K562 (cell line): ENCODE data around the gene PDZRN3. TPM values are rescaled to one million over a fixed set of nuclear protein-coding genes. Genes with fewer than 3 reads are reported as not detected.

Experiments used
- ATAC-seq: fragments of 200-7000 bp; cut with Tn5 transposase; 3 replicates; pipeline ENCODE4 v1.9.1; 2020; ENCODE audit warnings: moderate library complexity
- BruUV-seq: library from RNA; stranded (reverse); fragments of 400-500 nt; replicated peaks from 2 replicates; lab custom pipeline; 2021; lab: Mats Ljungman, UMichigan
- CTCF ChIA-PET: fragments of 300-600 bp; formaldehyde crosslinking; extraction: SDS; loops from one replicate; lab custom pipeline; 2021; ENCODE audit warnings: low intra/inter-chr PET ratio; lab: Yijun Ruan, JAX
- POLR2A ChIA-PET: fragments of 300-600, 350-650 bp; sonication (Branson Sonifier 250); formaldehyde crosslinking; extraction: SDS; loops from one replicate; lab custom pipeline; 2021; ENCODE audit warnings: antibody characterized with exemption, inconsistent platforms; lab: Yijun Ruan, JAX
- DNase-seq, 4 experiments: peaks; one replicate each; pipeline versions ENCODE4 v3.0.0 to v3.0.0-alpha.2; 2011 to 2018; ENCODE audit warnings: low spot score in 3 of 4, mixed read lengths in 3 of 4; ENCODE audit errors: extremely low read depth in 1 of 4
- FAIRE-seq: peaks from 2 replicates; lab custom pipeline; 2011; peaks lifted over from hg19 to GRCh38; lab: Jason Lieb, UNC
- H2AFZ ChIP-seq: 2 replicates; pipeline ENCODE4 v1.6.0; 2011; ENCODE audit warnings: low read depth, low read length, control low read depth, inconsistent platforms
- H3K27ac ChIP-seq: fragments of 200-600 bp; 3 replicates; pipeline ENCODE4 v1.8.0; 2011; ENCODE audit warnings: low read depth, mild to moderate bottlenecking, control low read depth, inconsistent platforms, low read length, moderate library complexity, mixed read lengths; ENCODE audit errors: extremely low read depth
- H3K27me3 ChIP-seq, 2 experiments: fragments of 300-600 bp in 1 of 2; 2 replicates in 1 of 2; 3 replicates in 1 of 2; pipeline versions ENCODE4 v1.6.0 to v1.8.0; 2011; ENCODE audit warnings: inconsistent platforms in 2 of 2, low read length in 2 of 2, mild to moderate bottlenecking in 1 of 2, mixed read lengths in 1 of 2, moderate library complexity in 1 of 2; ENCODE audit not compliant: control insufficient read depth in 2 of 2, insufficient read depth in 2 of 2
- H3K36me3 ChIP-seq: fragments of 300-600 bp; 3 replicates; pipeline ENCODE4 v1.8.0; 2011; ENCODE audit warnings: mild to moderate bottlenecking, low read length, inconsistent platforms; ENCODE audit not compliant: control insufficient read depth, insufficient read depth
- H3K4me1 ChIP-seq, 2 experiments: fragments of 200-600 bp in 1 of 2; replicated peaks in 1 of 2; 2 replicates in 1 of 2; 3 replicates in 1 of 2; pipeline versions ENCODE4 v1.5.1 to v1.8.0; 2011; ENCODE audit warnings: inconsistent platforms in 2 of 2, low read length in 2 of 2, mild to moderate bottlenecking in 1 of 2, mixed read lengths in 1 of 2, moderate library complexity in 1 of 2; ENCODE audit not compliant: control insufficient read depth in 2 of 2, insufficient read depth in 2 of 2
- H3K4me2 ChIP-seq: 2 replicates; pipeline ENCODE4 v1.6.1; 2011; ENCODE audit warnings: low read length, control low read depth, inconsistent platforms, mixed read lengths; ENCODE audit not compliant: insufficient read depth
- H3K4me3 ChIP-seq: fragments of 200-600 bp; sonication (generic), shearing (Covaris generic); 2 replicates; pipeline ENCODE4 v1.5.1; 2016; ENCODE audit warnings: control low read depth, inconsistent platforms
- H3K79me2 ChIP-seq: fragments of 200-600 bp; 3 replicates; pipeline ENCODE4 v1.8.0; 2011; ENCODE audit warnings: low read length, inconsistent platforms; ENCODE audit not compliant: control insufficient read depth, insufficient read depth
- H3K9ac ChIP-seq, 2 experiments: 2 replicates each; pipeline versions ENCODE4 v1.6.0 to v1.6.1; 2011; ENCODE audit warnings: low read depth in 2 of 2, low read length in 2 of 2, control low read depth in 1 of 2, inconsistent platforms in 1 of 2, mild to moderate bottlenecking in 1 of 2, mixed read lengths in 1 of 2; ENCODE audit not compliant: insufficient read depth in 1 of 2
- H3K9me1 ChIP-seq: one replicate; pipeline ENCODE4 v1.6.0; 2011; ENCODE audit warnings: inconsistent platforms, mild to moderate bottlenecking, low read length, moderate library complexity; ENCODE audit not compliant: control insufficient read depth, insufficient read depth
- H3K9me3 ChIP-seq: replicated peaks from 2 replicates; pipeline ENCODE4 v1.5.1; 2011; ENCODE audit warnings: low read depth, low read length, inconsistent platforms; ENCODE audit not compliant: control insufficient read depth, insufficient read depth
- H4K20me1 ChIP-seq: replicated peaks from 2 replicates; pipeline ENCODE4 v1.6.1; 2011; ENCODE audit warnings: low read length, inconsistent platforms, mixed read lengths; ENCODE audit not compliant: control insufficient read depth, insufficient read depth
- ARID2 ChIP-seq: fragments of 450-650 bp; IDR thresholded peaks from 2 replicates; pipeline ENCODE4 v1.6.1; 2017; ENCODE audit warnings: antibody characterized with exemption, mild to moderate bottlenecking
- CSDE1 ChIP-seq, 2 experiments: fragments of 450-650 bp; IDR thresholded peaks; 2 replicates each; pipeline ENCODE4 v1.6.1; 2016; ENCODE audit warnings: mild to moderate bottlenecking in 1 of 2
- HMG20A ChIP-seq: fragments of 450-650 bp; formaldehyde crosslinking; conservative IDR thresholded peaks from 2 replicates; pipeline ENCODE4 v1.4.0; 2020; ENCODE audit warnings: mild to moderate bottlenecking, mixed read lengths
- HMGXB4 ChIP-seq: sonication (generic); formaldehyde crosslinking; IDR thresholded peaks from 2 replicates; pipeline ENCODE4 v1.8.1; 2023; ENCODE audit warnings: mild to moderate bottlenecking, missing genetic modification reagents
- KDM1A ChIP-seq, 2 experiments: fragments of 450-650 bp; IDR thresholded peaks; 2 replicates each; pipeline ENCODE4 v1.6.1; 2016; ENCODE audit warnings: mild to moderate bottlenecking in 2 of 2
- KLF16 ChIP-seq: IDR thresholded peaks from 2 replicates; pipeline ENCODE4 v1.6.1; 2016; ENCODE audit warnings: antibody characterized with exemption
- MCM7 ChIP-seq, 2 experiments: fragments of 450-650 bp; IDR thresholded peaks; 2 replicates each; pipeline ENCODE4 v1.6.1; 2016 to 2018
- PCBP1 ChIP-seq: fragments of 200-400 bp; formaldehyde crosslinking; IDR thresholded peaks from 2 replicates; pipeline ENCODE4 v1.6.1; 2018; ENCODE audit warnings: mild to moderate bottlenecking, low read depth, low read length; ENCODE audit not compliant: poor library complexity, severe bottlenecking
- RFX5 ChIP-seq: IDR thresholded peaks from 2 replicates; pipeline ENCODE4 v1.6.1; 2011; ENCODE audit warnings: low read depth, mild to moderate bottlenecking, improper control_type of control experiment, low read length
- SIN3A ChIP-seq, 2 experiments: fragments of 150-350 bp in 1 of 2; IDR thresholded peaks; 2 replicates each; pipeline ENCODE4 v1.6.1; 2011 to 2016; ENCODE audit warnings: borderline replicate concordance in 2 of 2, low read depth in 2 of 2, low read length in 2 of 2, mild to moderate bottlenecking in 2 of 2, moderate library complexity in 2 of 2; ENCODE audit not compliant: control insufficient read depth in 1 of 2
- TCF7L2 ChIP-seq: fragments of 150-350 bp; IDR thresholded peaks from 2 replicates; pipeline ENCODE4 v1.6.1; 2016; ENCODE audit warnings: low read depth, mild to moderate bottlenecking, low read length, moderate library complexity
- TFAP4 ChIP-seq: sonication (generic); formaldehyde crosslinking; IDR thresholded peaks from 2 replicates; pipeline ENCODE4 v1.8.0; 2022; ENCODE audit warnings: missing genetic modification reagents, mild to moderate bottlenecking, moderate library complexity, borderline replicate concordance
- ZKSCAN1 ChIP-seq: fragments of 150-350 bp; IDR thresholded peaks from 2 replicates; pipeline ENCODE4 v1.6.1; 2016; ENCODE audit warnings: low read depth, low read length
- ZNF707 ChIP-seq: fragments of 250-450 bp; sonication (Bioruptor Pico); conservative IDR thresholded peaks from 2 replicates; pipeline ENCODE4 v1.8.0; 2022; ENCODE audit warnings: inconsistent platforms, mild to moderate bottlenecking, moderate library complexity
- ZNF75A ChIP-seq: fragments of 450-650 bp; formaldehyde crosslinking; IDR thresholded peaks from 2 replicates; pipeline ENCODE4 v1.4.0; 2020; ENCODE audit warnings: mild to moderate bottlenecking
- WGBS: fragments of 100-300 bp; shearing (Covaris generic); methylation state at CpG from one replicate; pipeline ENCODE4 v1.1.6; 2016; ENCODE audit warnings: low coverage, mixed read lengths; ENCODE audit not compliant: insufficient coverage; ENCODE audit errors: missing lambda C conversion rate; 5-methylcytosine and 5-hydroxymethylcytosine counted together
- in situ Hi-C: fragments of 300-500 bp; cut with MboI; formaldehyde crosslinking; loops from 4 replicates; pipeline ENCODE4 v1.15.0; 2018; ENCODE audit warnings: inconsistent platforms, mixed read lengths
- intact Hi-C: fragments of 100-400 bp; cut with micrococcal nuclease; formaldehyde crosslinking; loops from 2 replicates; pipeline ENCODE4 v1.14.2; 2022
- polyA plus RNA-seq, 8 experiments: library from polyadenylated mRNA; depleted of rRNA in 4 of 8; stranded (reverse) in 5 of 8; unstranded in 3 of 8; fragments of >200 nt; fragmentation: Nextera tagmentation in 2 of 8; fragmentation: Illumina TruSeq in 1 of 8; extraction: Ambion mirVana in 2 of 8; extraction: Trizol in 1 of 8; gene quantifications; 2 replicates each; pipeline versions ENCODE4 v1.2.1 to v1.2.3, GENCODE V29; 2011 to 2014; ENCODE audit warnings: inconsistent platforms in 1 of 8, missing spikeins in 1 of 8
- total RNA-seq, 7 experiments: library from RNA; depleted of rRNA in 6 of 7; stranded (reverse); fragments of >200 nt in 6 of 7; fragmentation: Illumina TruSeq in 2 of 7; extraction: Trizol in 2 of 7; gene quantifications; 2 replicates each; pipeline versions ENCODE4 v1.2.1 to v1.2.3, GENCODE V29; 2011 to 2021; ENCODE audit warnings: low replicate concordance in 1 of 7
- TF ChIP-seq, protein P1 (sequence below): fragments of 250-450 bp; sonication (Bioruptor Pico); IDR thresholded peaks from 2 replicates; pipeline ENCODE4 v1.5.0; 2020; ENCODE audit warnings: mild to moderate bottlenecking, borderline replicate concordance

PDZRN3 gene
- total and polyA plus RNA-seq, 9 of the 15 experiments (the other 6 are each of a cell fraction or from before 2014, with no cell fraction given) = 0.16 TPM; not detected in 8

- Histone ChIP-seq H2AFZ (no peak overlapping the region), H3K4me2 (no peak overlapping the region), H3K4me3 (no peak overlapping the region), H3K27ac (no peak overlapping the region), H3K4me1 (no peaks in the 10 kb centered on the region), H4K20me1 (no peaks in the 10 kb centered on the region), H3K9me3 (no peaks in the 10 kb centered on the region), H3K79me2 (no peaks in the 10 kb centered on the region), H3K9me1 (no peaks in the 10 kb centered on the region), H3K9ac (no peak overlapping the region), H3K36me3 (no peaks in the 10 kb centered on the region), H3K27me3 (no peaks in the 10 kb centered on the region)
- no peak for DNase-seq
- 0% methylated on average over 11 of the region's 11 CpGs for WGBS
- no peak for FAIRE-seq
- intact Hi-C loops = no loop called here
- ATAC-seq = no peak
- in situ Hi-C loops = loop anchor here (5.0 kb wide), 1 partner anchor 330 kb away; no protein-coding TSS in a partner anchor
- POLR2A ChIA-PET = no interaction called here
- BruUV-seq = no TSS peak
- CTCF ChIA-PET = no interaction called here
- no peak for TF ChIP-seq KDM1A (IDR thresholded peaks at IDR 0.05)
- no peak for TF ChIP-seq ZKSCAN1
- no peak for TF ChIP-seq HMGXB4 (CRISPR knock-in tag)
- no peak for TF ChIP-seq MCM7 (IDR thresholded peaks at IDR 0.05)
- no peak for TF ChIP-seq TFAP4 (CRISPR knock-in tag)
- TF ChIP-seq, protein P1, sequence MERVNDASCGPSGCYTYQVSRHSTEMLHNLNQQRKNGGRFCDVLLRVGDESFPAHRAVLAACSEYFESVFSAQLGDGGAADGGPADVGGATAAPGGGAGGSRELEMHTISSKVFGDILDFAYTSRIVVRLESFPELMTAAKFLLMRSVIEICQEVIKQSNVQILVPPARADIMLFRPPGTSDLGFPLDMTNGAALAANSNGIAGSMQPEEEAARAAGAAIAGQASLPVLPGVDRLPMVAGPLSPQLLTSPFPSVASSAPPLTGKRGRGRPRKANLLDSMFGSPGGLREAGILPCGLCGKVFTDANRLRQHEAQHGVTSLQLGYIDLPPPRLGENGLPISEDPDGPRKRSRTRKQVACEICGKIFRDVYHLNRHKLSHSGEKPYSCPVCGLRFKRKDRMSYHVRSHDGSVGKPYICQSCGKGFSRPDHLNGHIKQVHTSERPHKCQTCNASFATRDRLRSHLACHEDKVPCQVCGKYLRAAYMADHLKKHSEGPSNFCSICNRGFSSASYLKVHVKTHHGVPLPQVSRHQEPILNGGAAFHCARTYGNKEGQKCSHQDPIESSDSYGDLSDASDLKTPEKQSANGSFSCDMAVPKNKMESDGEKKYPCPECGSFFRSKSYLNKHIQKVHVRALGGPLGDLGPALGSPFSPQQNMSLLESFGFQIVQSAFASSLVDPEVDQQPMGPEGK (CRISPR knock-in tag) = no peak
- no peak for TF ChIP-seq ZNF75A (CRISPR knock-in tag)
- TF ChIP-seq PCBP1 = no peak
- TF ChIP-seq HMG20A = no peak
- no peak for TF ChIP-seq KLF16
- TF ChIP-seq SIN3A (IDR thresholded peaks at IDR 0.05; ENCODE audit: borderline replicate concordance in 2 of 2, control insufficient read depth in 1 of 2, low read depth in 2 of 2, low read length in 2 of 2) = no peak
- no peak for TF ChIP-seq TCF7L2
- no peak for TF ChIP-seq CSDE1 (IDR thresholded peaks at IDR 0.05)
- no peak for TF ChIP-seq ZNF707 (CRISPR knock-in tag)
- TF ChIP-seq RFX5 = no peak
- no peak for TF ChIP-seq ARID2
These were observed 197.6 kb downstream of the PDZRN3 start for GRCh38 chr3:73427048-73427706.
